BLaER1 treated with 17β-estradiol and CSF1 and Interleukin-3, amounts not matched to agents 10 nM and 100 nM (cell line): ENCODE measurements around the gene MBTPS1.

Source experiments
- H3K27ac ChIP-seq, 11 experiments: shearing (Covaris generic); formaldehyde crosslinking; 2 replicates each; pipeline ENCODE4 v1.8.1; 2022
- H3K27me3 ChIP-seq, 11 experiments: shearing (Covaris generic); formaldehyde crosslinking; 2 replicates each; pipeline ENCODE4 v1.8.1; 2022
- H3K36me3 ChIP-seq, 11 experiments: shearing (Covaris generic); formaldehyde crosslinking; 2 replicates each; pipeline ENCODE4 v1.8.1; 2022
- H3K4me1 ChIP-seq, 10 experiments: shearing (Covaris generic); formaldehyde crosslinking; 2 replicates each; pipeline ENCODE4 v1.8.1; 2022
- H3K4me2 ChIP-seq, 11 experiments: shearing (Covaris generic); formaldehyde crosslinking; 2 replicates each; pipeline ENCODE4 v1.8.1; 2022
- H3K4me3 ChIP-seq, 10 experiments: shearing (Covaris generic); formaldehyde crosslinking; 2 replicates each; pipeline ENCODE4 v1.8.1; 2022
- H3K9ac ChIP-seq, 11 experiments: shearing (Covaris generic); formaldehyde crosslinking; 2 replicates each; pipeline ENCODE4 v1.8.1; 2022
- H3K9me3 ChIP-seq, 11 experiments: shearing (Covaris generic); formaldehyde crosslinking; replicated peaks in 1 of 11; 2 replicates each; pipeline ENCODE4 v1.8.1; 2022
- H4K20me1 ChIP-seq, 11 experiments: shearing (Covaris generic); formaldehyde crosslinking; 2 replicates each; pipeline ENCODE4 v1.8.1; 2022
- Cebpa-rat ChIP-seq, 11 experiments: shearing (Covaris generic); IDR thresholded peaks; 2 replicates each; pipeline ENCODE4 v1.8.1; 2022

The MBTPS1 gene

GRCh38 chr16:84009282-84009681 is 107.5 kb downstream of the MBTPS1 start:
- no peak overlapping the region for H3K4me2 ChIP-seq
- H3K4me3 ChIP-seq: no peak overlapping the region
- no peak overlapping the region for H3K9ac ChIP-seq
- no peaks in the 10 kb centered on the region for H3K36me3 ChIP-seq
- H4K20me1 ChIP-seq: 0 out of 22 replicates have a peak, but pooled peaks cover 0 to 6% (median 0%) of the 10 kb centered on the region in 11 experiments
- peaks cover 0 to 5% (median 0%) of the 10 kb centered on the region in 11 experiments; a peak in 4 of 22 replicates for H3K9me3 ChIP-seq
- H3K27me3 ChIP-seq: no peaks in the 10 kb centered on the region; a peak in 1 of 22 replicates
- peaks cover 0 to 3% (median under 1%) of the 10 kb centered on the region in 10 experiments; a peak in 6 of 20 replicates for H3K4me1 ChIP-seq
- TF ChIP-seq Cebpa-rat (IDR thresholded peaks at IDR 0.05): no peak
- no peak overlapping the region for H3K27ac ChIP-seq

DNA sequence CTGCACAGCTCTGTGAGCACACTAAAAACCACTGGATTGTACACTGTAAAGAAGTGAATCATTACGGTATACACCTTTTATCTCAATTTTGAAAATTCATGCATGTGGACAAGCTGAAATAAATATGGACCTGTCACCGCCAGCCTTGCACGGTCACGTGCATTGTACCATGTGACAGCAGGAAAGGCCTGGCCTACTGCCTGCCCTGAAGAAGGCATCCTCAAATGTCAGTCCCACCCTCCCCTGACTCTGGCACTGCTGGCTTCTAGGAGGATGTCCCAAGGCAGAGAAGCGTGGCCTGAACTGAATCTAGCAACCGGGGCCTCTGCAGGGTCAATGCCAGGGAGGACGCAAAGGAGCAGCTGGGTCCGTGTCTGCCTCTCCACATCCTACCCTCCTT is 108.8 kb downstream of the MBTPS1 start:
- Histone ChIP-seq H3K4me2 (no peak overlapping the region), H3K36me3 (no peaks in the 10 kb centered on the region), H3K4me3 (no peak overlapping the region), H3K4me1 (no peaks in the 10 kb centered on the region), H3K9ac (no peak overlapping the region), H3K27ac (no peak overlapping the region), H3K9me3 (no peaks in the 10 kb centered on the region), H4K20me1 (0 out of 22 replicates have a peak, but pooled peaks cover 0 to 6% (median 0%) of the 10 kb centered on the region in 11 experiments), H3K27me3 (no peaks in the 10 kb centered on the region; a peak in 1 of 22 replicates)
- no peak for TF ChIP-seq Cebpa-rat (IDR thresholded peaks at IDR 0.05)

DNA sequence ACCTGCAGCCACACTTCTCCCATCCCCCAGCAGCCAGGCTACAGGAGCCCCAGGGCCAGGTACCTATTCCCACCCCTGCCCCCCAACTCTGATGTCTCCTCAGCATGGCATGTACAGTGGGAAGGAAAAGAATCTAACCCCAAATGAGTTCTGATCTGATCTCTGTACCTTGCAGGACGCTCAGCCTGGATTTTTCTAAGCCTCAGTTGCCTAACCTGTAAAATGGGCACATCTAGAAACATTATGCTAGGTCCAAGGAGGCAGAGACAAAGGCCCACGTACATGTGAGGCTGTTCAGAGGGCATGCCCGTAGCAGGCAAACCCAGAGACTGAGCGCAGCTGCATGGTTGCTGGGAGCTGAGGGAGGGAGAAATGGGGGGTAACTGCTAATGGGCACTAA is 109.2 kb downstream of the MBTPS1 start:
- H3K4me2 ChIP-seq: no peak overlapping the region
- H3K36me3 ChIP-seq: no peaks in the 10 kb centered on the region
- no peaks in the 10 kb centered on the region for H3K4me1 ChIP-seq
- TF ChIP-seq Cebpa-rat (IDR thresholded peaks at IDR 0.05): no peak
- H4K20me1 ChIP-seq: 0 out of 22 replicates have a peak, but pooled peaks cover 0 to 6% (median 0%) of the 10 kb centered on the region in 11 experiments
- no peak overlapping the region for H3K9ac ChIP-seq
- no peak overlapping the region for H3K27ac ChIP-seq
- H3K9me3 ChIP-seq: no peaks in the 10 kb centered on the region
- no peaks in the 10 kb centered on the region; a peak in 1 of 22 replicates for H3K27me3 ChIP-seq
- H3K4me3 ChIP-seq: no peak overlapping the region

DNA sequence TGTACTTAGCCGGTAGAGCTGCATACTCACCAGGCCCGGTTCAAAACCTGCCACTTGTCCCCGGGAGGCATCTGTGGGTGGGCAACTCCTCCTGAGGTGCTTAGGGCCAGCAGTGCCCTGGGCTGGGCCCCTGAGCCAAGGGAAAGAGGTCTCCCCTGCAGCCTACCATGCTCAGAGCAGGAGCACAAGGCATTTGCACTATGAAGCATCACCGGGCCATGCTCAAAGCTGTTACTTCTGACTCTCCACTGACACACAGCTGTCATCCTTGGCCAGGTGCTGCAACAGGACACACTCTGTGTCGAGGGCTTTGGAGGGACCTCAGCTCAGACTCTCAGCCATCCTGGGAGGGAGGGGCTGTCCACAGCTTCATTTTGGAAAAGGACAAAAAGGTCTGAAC is 111.4 kb downstream of the MBTPS1 start:
- TF ChIP-seq Cebpa-rat (IDR thresholded peaks at IDR 0.05): no peak
- Histone ChIP-seq H3K27ac (no peak overlapping the region), H3K4me1 (peaks cover 0 to 3% (median 0%) of the 10 kb centered on the region in 10 experiments; a peak in 1 of 20 replicates), H4K20me1 (0 out of 22 replicates have a peak, but pooled peaks cover 0 to 6% (median 0%) of the 10 kb centered on the region in 11 experiments), H3K9me3 (no peaks in the 10 kb centered on the region), H3K4me3 (no peak overlapping the region), H3K36me3 (no peaks in the 10 kb centered on the region), H3K4me2 (no peak overlapping the region), H3K27me3 (no peaks in the 10 kb centered on the region; a peak in 1 of 22 replicates), H3K9ac (no peak overlapping the region; a peak in 1 of 22 replicates)

- Histone ChIP-seq H3K4me1 (peaks cover 0 to 3% (median 0%) of the 10 kb centered on the region in 10 experiments; a peak in 1 of 20 replicates), H3K36me3 (no peaks in the 10 kb centered on the region)
Observed at GRCh38 chr16:84004442-84004841, 112.3 kb downstream of the MBTPS1 start.

More at GRCh38 chr16:84004442-84004841, 112.3 kb downstream of the MBTPS1 start:
- Histone ChIP-seq H3K9ac (no peak overlapping the region), H3K4me3 (no peak overlapping the region), H4K20me1 (0 out of 22 replicates have a peak, but pooled peaks cover 0 to 6% (median 0%) of the 10 kb centered on the region in 11 experiments), H3K4me2 (no peak overlapping the region), H3K27ac (no peak overlapping the region), H3K9me3 (no peaks in the 10 kb centered on the region), H3K27me3 (no peaks in the 10 kb centered on the region; a peak in 1 of 22 replicates)
- no peak for TF ChIP-seq Cebpa-rat (IDR thresholded peaks at IDR 0.05)
